Measurements from ENCODE around the gene KIFC3. TPM values are rescaled to one million over a fixed set of nuclear protein-coding genes. Genes with fewer than 3 reads are reported as not detected.

Gene KIFC3
- total RNA-seq, 1 donor from 2014 or later, result 0.27 TPM

DNA sequence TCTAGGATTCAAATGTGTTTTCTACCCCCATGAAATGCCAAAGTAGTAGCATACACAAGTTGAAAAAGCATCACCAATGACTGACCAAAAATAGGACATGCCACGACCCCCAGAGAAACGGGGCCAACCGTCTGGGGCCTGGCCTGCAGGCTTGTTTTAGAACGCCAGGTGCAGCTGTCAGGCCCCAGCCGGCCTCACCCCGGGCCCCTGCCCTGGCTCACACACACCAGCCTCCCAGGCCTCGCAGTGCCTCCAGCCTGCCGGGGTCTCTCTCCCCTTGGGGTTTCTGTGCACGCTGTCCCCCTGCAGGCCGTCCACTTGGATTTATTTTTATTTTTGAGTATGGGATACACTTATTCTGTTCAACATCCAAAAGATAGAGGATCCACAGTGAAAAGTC, 58.8 kb downstream of the KIFC3 start:
- H3K36me3 Mint-ChIP-seq (ENCODE audit: low read depth), result peaks cover 8% of the 10 kb centered on the region
- no peaks in the 10 kb centered on the region for H3K4me1 Mint-ChIP-seq
- H3K9me3 Mint-ChIP-seq, result no peaks in the 10 kb centered on the region
- H3K4me3 Mint-ChIP-seq, result no peak overlapping the region
- DNase-seq (no peak), ATAC-seq (ENCODE audit: low read depth) (no peak)
- no peak overlapping the region for H3K27ac Mint-ChIP-seq
- ChIA-PET CTCF (no interaction called here), POLR2A (no interaction called here)
- intact Hi-C loops (cut with micrococcal nuclease), result no loop called here
- no peak for TF ChIP-seq CTCF (IDR thresholded peaks at IDR 0.05)
- H3K27me3 Mint-ChIP-seq, result no peaks in the 10 kb centered on the region

- H3K27ac Mint-ChIP-seq, result no peak overlapping the region
- intact Hi-C loops (cut with micrococcal nuclease), result no loop called here
- H3K4me1 Mint-ChIP-seq, result peaks cover 2% of the 10 kb centered on the region
- ChIA-PET CTCF (no interaction called here), POLR2A (interaction anchor here (0.6 kb wide), 1 partner anchor 856 kb away, joined by 3 read pairs; no protein-coding TSS in a partner anchor)
- peaks cover 8% of the 10 kb centered on the region for H3K36me3 Mint-ChIP-seq (ENCODE audit: low read depth)
- H3K4me3 Mint-ChIP-seq, result no peak overlapping the region
- ATAC-seq (ENCODE audit: low read depth) (no peak), DNase-seq (no peak)
- H3K9me3 Mint-ChIP-seq, result no peaks in the 10 kb centered on the region
- TF ChIP-seq CTCF (IDR thresholded peaks at IDR 0.05), result no peak
- no peaks in the 10 kb centered on the region for H3K27me3 Mint-ChIP-seq
These were observed 59.7 kb downstream of the KIFC3 start for GRCh38 chr16:57742543-57742942.

GRCh38 chr16:57741660-57742191, 60.6 kb downstream of the KIFC3 start:
- intact Hi-C loops (cut with micrococcal nuclease), result no loop called here
- ATAC-seq (ENCODE audit: low read depth) (no peak), DNase-seq (no peak)
- TF ChIP-seq CTCF (IDR thresholded peaks at IDR 0.05), result no peak
- Mint-ChIP-seq H3K27me3 (no peaks in the 10 kb centered on the region), H3K4me3 (no peak overlapping the region), H3K36me3 (ENCODE audit: low read depth) (peaks cover 3% of the 10 kb centered on the region), H3K4me1 (peaks cover 8% of the 10 kb centered on the region), H3K27ac (no peak overlapping the region), H3K9me3 (no peaks in the 10 kb centered on the region)
- ChIA-PET POLR2A (no interaction called here), CTCF (no interaction called here)

- ChIA-PET POLR2A (no interaction called here), CTCF (no interaction called here)
- DNase-seq (no peak), ATAC-seq (ENCODE audit: low read depth) (no peak)
- H3K4me3 Mint-ChIP-seq, result no peak overlapping the region
- no peaks in the 10 kb centered on the region for H3K9me3 Mint-ChIP-seq
- H3K27me3 Mint-ChIP-seq, result no peaks in the 10 kb centered on the region
- H3K27ac Mint-ChIP-seq, result no peak overlapping the region
- H3K36me3 Mint-ChIP-seq (ENCODE audit: low read depth), result peaks cover 4% of the 10 kb centered on the region
- TF ChIP-seq CTCF (IDR thresholded peaks at IDR 0.05), result no peak
- intact Hi-C loops (cut with micrococcal nuclease), result no loop called here
- H3K4me1 Mint-ChIP-seq, result peaks cover 19% of the 10 kb centered on the region
These were observed 61.7 kb downstream of the KIFC3 start for GRCh38 chr16:57740423-57741071.

DNA sequence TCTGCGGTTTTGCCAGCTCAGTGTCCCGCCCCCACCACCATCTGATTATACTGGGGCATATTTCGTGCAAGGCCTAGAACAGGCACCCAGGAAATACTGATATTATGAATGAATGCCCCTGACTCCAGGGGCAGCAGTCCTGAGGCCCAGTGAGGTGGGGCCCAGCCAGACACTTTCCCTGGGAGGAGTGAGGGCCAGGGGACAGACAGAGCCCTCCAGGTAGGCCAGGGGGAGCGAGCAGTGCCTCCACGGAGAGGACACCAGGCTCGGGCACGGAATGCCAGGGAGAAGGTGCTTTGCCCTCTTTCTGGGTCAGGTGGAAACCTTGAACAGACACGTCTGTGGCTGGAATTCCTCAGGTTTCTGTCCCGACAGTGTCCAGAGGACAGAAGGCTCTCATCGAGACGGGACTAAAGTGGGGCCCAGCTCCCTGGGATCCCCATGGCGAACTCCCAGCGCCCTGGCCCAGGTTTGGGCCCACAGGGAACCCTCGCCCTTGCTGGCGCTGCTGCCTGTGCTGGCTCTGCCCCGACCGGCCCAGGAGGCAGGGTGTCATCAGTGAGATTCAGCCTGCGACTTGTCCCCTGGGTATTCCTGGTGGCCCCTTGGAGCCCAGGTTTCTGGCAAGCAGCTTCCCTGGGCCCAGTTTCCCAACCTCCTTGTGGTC, 62.4 kb downstream of the KIFC3 start:
- ChIA-PET CTCF (no interaction called here), POLR2A (no interaction called here)
- Mint-ChIP-seq H3K4me3 (no peak overlapping the region), H3K27me3 (no peaks in the 10 kb centered on the region), H3K4me1 (peaks cover 25% of the 10 kb centered on the region), H3K36me3 (ENCODE audit: low read depth) (peaks cover 10% of the 10 kb centered on the region), H3K9me3 (no peaks in the 10 kb centered on the region), H3K27ac (no peak overlapping the region)
- ATAC-seq (ENCODE audit: low read depth) (no peak), DNase-seq (no peak)
- intact Hi-C loops (cut with micrococcal nuclease), result loop anchor here (5.0 to 10.0 kb wide), 4 partner anchors 93 to 1315 kb away; partner anchors contain the start of gene AMFR
- TF ChIP-seq CTCF (IDR thresholded peaks at IDR 0.05), result no peak

Measured in activated B cell treated with CpG ODN at 0.5 μM for 24 hours (primary cell).